HCT116 (cell line): ENCODE data around the gene EFS. TPM values are rescaled to one million over a fixed set of nuclear protein-coding genes. Genes with fewer than 3 reads are reported as not detected.

Experiments used
- ATAC-seq: fragments of 200-7000 bp; cut with Tn5 transposase; 2 replicates; pipeline ENCODE4 v1.9.1; 2020; ENCODE audit warnings: mild to moderate bottlenecking, moderate library complexity
- BruUV-seq: library from RNA; stranded (reverse); fragments of 400-500 nt; replicated peaks from 2 replicates; lab custom pipeline; 2021; lab: Mats Ljungman, UMichigan
- CTCF ChIA-PET: fragments of 300-600 bp; sonication (Branson Sonifier 250); formaldehyde crosslinking; loops from one replicate; lab custom pipeline; 2021; ENCODE audit warnings: antibody characterized with exemption; lab: Charles Lee
- POLR2A ChIA-PET: fragments of 300-600, 350-600 bp; sonication (Branson Sonifier 250); formaldehyde crosslinking; loops from one replicate; lab custom pipeline; 2021; ENCODE audit warnings: antibody characterized with exemption; lab: Charles Lee
- RAD21 ChIA-PET, 2 experiments: fragments of 300-600 bp; sonication (Branson Sonifier 250); formaldehyde crosslinking; loops; one replicate each; lab custom pipeline; 2023; ENCODE audit warnings: low total read pairs in 2 of 2; ENCODE audit not compliant: uncharacterized antibody in 2 of 2, unreplicated experiment in 2 of 2, low non-redundant PET in 1 of 2; lab: Charles Lee
- DNase-seq: peaks from one replicate; pipeline ENCODE4 v3.0.0-alpha.2; 2010; ENCODE audit warnings: low read depth, low spot score
- H2AFZ ChIP-seq: fragments of 200-600 bp; shearing (Covaris generic), sonication (generic); 2 replicates; pipeline ENCODE4 v1.6.1; 2017; ENCODE audit warnings: low read depth, mixed run types, mixed read lengths, antibody characterized with exemption, low read length; ENCODE audit not compliant: poor library complexity, severe bottlenecking
- H3K27ac ChIP-seq: 2 replicates; pipeline ENCODE4 v1.5.1; 2012; ENCODE audit warnings: low read depth, low read length
- H3K27me3 ChIP-seq: fragments of 200-600 bp; sonication (generic); 2 replicates; pipeline ENCODE4 v1.6.1; 2016; ENCODE audit warnings: mixed run types, low read length, mixed read lengths; ENCODE audit not compliant: insufficient read depth
- H3K36me3 ChIP-seq, 2 experiments: fragments of 200-500 bp in 1 of 2; fragments of 200-600 bp in 1 of 2; sonication (Bioruptor generic) in 1 of 2; sonication (generic) in 1 of 2; 2 replicates each; pipeline versions ENCODE4 v1.5.1 to v1.6.1; 2014 to 2016; ENCODE audit warnings: low read length in 2 of 2, inconsistent platforms in 1 of 2, mixed read lengths in 1 of 2, mixed run types in 1 of 2; ENCODE audit not compliant: insufficient read depth in 2 of 2, control insufficient read depth in 1 of 2
- H3K4me1 ChIP-seq, 2 experiments: fragments of 200-600 bp in 1 of 2; sonication (generic) in 1 of 2; 2 replicates each; pipeline versions ENCODE4 v1.5.1 to v1.6.1; 2012 to 2017; ENCODE audit warnings: low read length in 2 of 2, inconsistent platforms in 1 of 2, mild to moderate bottlenecking in 1 of 2, mixed read lengths in 1 of 2, mixed run types in 1 of 2, moderate library complexity in 1 of 2; ENCODE audit not compliant: insufficient read depth in 2 of 2, control insufficient read depth in 1 of 2
- H3K4me2 ChIP-seq: fragments of 200-600 bp; sonication (generic); 2 replicates; pipeline ENCODE4 v1.6.1; 2017; ENCODE audit warnings: mixed run types, low read length, mixed read lengths
- H3K4me3 ChIP-seq, 2 experiments: fragments of 200-600 bp in 1 of 2; sonication (generic) in 1 of 2; replicated peaks in 1 of 2; 2 replicates each; pipeline ENCODE4 v1.5.1; 2011 to 2016; ENCODE audit warnings: low read length in 2 of 2, control low read depth in 1 of 2, low read depth in 1 of 2, mild to moderate bottlenecking in 1 of 2, mixed read lengths in 1 of 2, mixed run types in 1 of 2
- H3K79me2 ChIP-seq: fragments of 200-600 bp; sonication (generic); 2 replicates; pipeline ENCODE4 v1.6.1; 2017; ENCODE audit warnings: mild to moderate bottlenecking, mixed run types, low read length, moderate library complexity, mixed read lengths; ENCODE audit not compliant: insufficient read depth
- H3K9ac ChIP-seq: fragments of 200-600 bp; sonication (generic); 2 replicates; pipeline ENCODE4 v1.6.1; 2016; ENCODE audit warnings: low read length, mixed read lengths
- H3K9me2 ChIP-seq: fragments of 200-600 bp; sonication (generic), shearing (Covaris generic); 2 replicates; pipeline ENCODE4 v1.6.1; 2017; ENCODE audit warnings: mixed run types, mild to moderate bottlenecking, moderate library complexity; ENCODE audit not compliant: insufficient read depth
- H3K9me3 ChIP-seq, 2 experiments: fragments of 200-500 bp in 1 of 2; fragments of 200-600 bp in 1 of 2; sonication (Bioruptor generic) in 1 of 2; sonication (generic) in 1 of 2; 2 replicates each; pipeline ENCODE4 v1.6.1; 2014 to 2017; ENCODE audit warnings: low read length in 2 of 2, mixed read lengths in 2 of 2, inconsistent platforms in 1 of 2, low read depth in 1 of 2, mild to moderate bottlenecking in 1 of 2, mixed run types in 1 of 2, moderate library complexity in 1 of 2; ENCODE audit not compliant: control insufficient read depth in 1 of 2, insufficient read depth in 1 of 2
- H4K20me1 ChIP-seq: fragments of 200-600 bp; sonication (generic), shearing (Covaris generic); 2 replicates; pipeline ENCODE4 v1.6.1; 2017; ENCODE audit warnings: mixed run types, mild to moderate bottlenecking, moderate library complexity; ENCODE audit not compliant: insufficient read depth
- CBX3 ChIP-seq: IDR thresholded peaks from 2 replicates; pipeline ENCODE4 v1.6.1; 2012; ENCODE audit warnings: low read depth
- EZH2phosphoT487 ChIP-seq: fragments of 200-600 bp; IDR thresholded peaks from 2 replicates; pipeline ENCODE4 v1.6.1; 2018; ENCODE audit warnings: antibody characterized with exemption, borderline replicate concordance
- FOSL1 ChIP-seq: IDR thresholded peaks from 2 replicates; pipeline ENCODE4 v1.6.1; 2012; ENCODE audit warnings: low read depth
- RAD21 ChIP-seq: IDR thresholded peaks from 2 replicates; pipeline ENCODE4 v1.6.1; 2012; ENCODE audit warnings: low read depth, mild to moderate bottlenecking
- REST ChIP-seq: IDR thresholded peaks from 2 replicates; pipeline ENCODE4 v1.6.1; 2012; ENCODE audit warnings: low read depth
- SRF ChIP-seq: IDR thresholded peaks from 2 replicates; pipeline ENCODE4 v1.6.1; 2012; ENCODE audit warnings: low read depth
- YY1 ChIP-seq: IDR thresholded peaks from 2 replicates; pipeline ENCODE4 v1.6.1; 2011; ENCODE audit warnings: low read length, low read depth, moderate library complexity, mild to moderate bottlenecking; ENCODE audit not compliant: insufficient replicate concordance; ENCODE audit errors: extremely low read depth
- intact Hi-C: fragments of 100-400 bp; cut with micrococcal nuclease; formaldehyde crosslinking; loops from 2 replicates; pipeline ENCODE4 v1.10.0; 2022
- total RNA-seq: library from RNA; stranded (reverse); gene quantifications from one replicate; pipeline ENCODE4 v1.2.1, GENCODE V29; 2021; ENCODE audit not compliant: unreplicated experiment
- TF ChIP-seq, protein P1 (sequence below): IDR thresholded peaks from 2 replicates; pipeline ENCODE4 v1.6.1; 2012

EFS gene
- total RNA-seq, 1 experiment from 2014 or later = 0.10 TPM

DNA sequence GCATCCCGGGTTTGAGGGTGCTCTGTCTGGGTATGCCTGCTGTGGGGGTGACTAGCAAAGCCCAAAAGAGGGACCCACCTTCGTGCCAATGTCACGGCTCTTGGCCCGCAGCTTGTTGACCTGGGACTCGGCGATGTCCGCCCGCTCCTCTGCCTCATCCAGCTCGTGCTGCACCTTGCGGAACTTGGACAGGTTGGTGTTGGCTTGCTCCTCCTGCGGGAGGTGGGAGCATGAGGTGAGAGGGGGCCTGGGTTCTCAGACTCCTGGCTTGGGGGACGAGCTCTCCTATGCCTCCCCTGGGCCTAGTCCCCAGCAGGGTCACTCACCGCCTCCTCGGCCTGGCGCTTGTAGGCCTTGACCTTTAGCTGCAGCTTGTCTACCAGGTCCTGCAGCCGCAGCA, 48.7 kb upstream of the EFS start:
- Histone ChIP-seq H3K79me2 (no peaks in the 10 kb centered on the region), H3K4me1 (no peaks in the 10 kb centered on the region), H3K36me3 (no peaks in the 10 kb centered on the region), H3K4me3 (no peak overlapping the region), H3K27me3 (no peaks in the 10 kb centered on the region; the same call in 1 of the 2 replicates), H3K4me2 (no peak overlapping the region), H3K9me2 (no peaks in the 10 kb centered on the region), H3K9ac (no peak overlapping the region), H3K27ac (no peak overlapping the region), H2AFZ (no peak overlapping the region), H4K20me1 (no peaks in the 10 kb centered on the region), H3K9me3 (no peaks in the 10 kb centered on the region)
- TF ChIP-seq FOSL1 = no peak
- CTCF ChIA-PET = no interaction called here
- RAD21 ChIA-PET = no interaction called here
- intact Hi-C loops = no loop called here
- POLR2A ChIA-PET = no interaction called here
- no TSS peak for BruUV-seq
- DNase-seq (no peak), ATAC-seq (no peak)

DNA sequence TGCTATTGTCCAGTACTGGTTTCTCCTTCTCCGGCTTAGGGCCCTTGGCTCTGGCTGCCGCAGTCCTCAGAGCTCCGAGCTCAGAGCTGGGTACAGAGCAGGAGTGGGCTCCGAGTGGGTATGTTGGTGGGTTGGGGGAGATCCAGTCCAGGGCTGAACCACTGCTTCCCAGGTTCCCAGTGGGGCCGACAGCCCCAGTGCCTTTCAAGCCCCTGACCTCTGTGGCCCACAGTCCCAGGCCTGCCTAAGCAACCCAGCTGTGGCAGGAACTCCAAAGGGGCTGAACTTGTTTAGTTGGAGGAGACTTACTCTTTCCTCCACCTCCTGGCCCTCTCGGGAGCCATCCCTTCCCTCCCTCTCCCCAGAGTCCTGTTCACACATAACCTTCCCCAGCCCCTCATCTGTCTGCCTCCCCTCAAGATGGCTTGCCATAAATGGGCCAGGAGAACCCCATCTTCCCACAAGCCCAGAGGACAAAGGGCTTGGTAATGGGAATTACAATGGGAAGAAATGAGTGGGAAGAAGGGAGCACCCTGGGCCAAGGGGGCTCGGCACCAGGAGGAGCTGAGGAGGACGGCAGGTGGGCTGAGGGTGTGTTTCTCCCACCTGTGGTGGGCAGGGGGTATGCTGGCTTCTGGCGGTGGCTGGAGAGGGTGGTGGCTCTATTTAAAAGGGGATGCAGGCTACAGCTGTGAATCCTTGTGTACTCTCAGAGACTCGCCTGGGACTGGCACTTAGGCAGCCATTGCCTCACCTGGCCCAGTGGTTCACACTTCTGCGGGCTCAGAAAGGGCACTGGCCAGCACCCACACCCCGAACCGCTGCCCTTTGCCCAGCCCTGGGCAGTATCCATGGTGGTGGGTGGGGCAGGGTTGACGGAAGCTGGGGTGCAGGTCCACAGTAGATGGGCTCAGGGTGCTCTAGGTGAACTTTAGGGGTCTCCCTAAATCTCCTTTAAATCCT, 46.9 kb upstream of the EFS start:
- BruUV-seq = no TSS peak
- no peak for ATAC-seq
- no peak overlapping the region for H2AFZ ChIP-seq

More for the DNA sequence above, 46.9 kb upstream of the EFS start:
- Histone ChIP-seq H3K27ac (no peak overlapping the region), H3K4me3 (no peak overlapping the region), H3K9ac (no peak overlapping the region), H3K79me2 (no peaks in the 10 kb centered on the region), H3K4me1 (no peaks in the 10 kb centered on the region), H3K9me3 (no peaks in the 10 kb centered on the region), H4K20me1 (no peaks in the 10 kb centered on the region), H3K27me3 (0 out of 2 replicates have a peak, but pooled peaks cover 8% of the 10 kb centered on the region), H3K36me3 (no peaks in the 10 kb centered on the region), H3K4me2 (no peak overlapping the region), H3K9me2 (no peaks in the 10 kb centered on the region)
- RAD21 ChIA-PET = no interaction called here
- intact Hi-C loops = no loop called here
- CTCF ChIA-PET = interaction anchor here (1.3 kb wide), 1 partner anchor 32 kb away, joined by 3 read pairs; no protein-coding TSS in a partner anchor
- POLR2A ChIA-PET = interaction anchor here (1.2 kb wide), 1 partner anchor 13 kb away, joined by 3 read pairs; no protein-coding TSS in a partner anchor
- no peak for TF ChIP-seq REST
- TF ChIP-seq, protein P1, sequence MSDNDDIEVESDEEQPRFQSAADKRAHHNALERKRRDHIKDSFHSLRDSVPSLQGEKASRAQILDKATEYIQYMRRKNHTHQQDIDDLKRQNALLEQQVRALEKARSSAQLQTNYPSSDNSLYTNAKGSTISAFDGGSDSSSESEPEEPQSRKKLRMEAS = no peak
- no peak for TF ChIP-seq EZH2phosphoT487
- no peak for TF ChIP-seq YY1
- TF ChIP-seq RAD21 = no peak
- TF ChIP-seq CBX3 = no peak
- no peak for TF ChIP-seq SRF
- DNase-seq = no peak
